SU-DHL-6 (cell line): Measurements from ENCODE around the gene CDH23.

Experiments
- CTCF ChIP-seq: fragments of 200-600 bp; sonication (generic); IDR thresholded peaks from one replicate; pipeline ENCODE4 v1.5.1; 2017; ENCODE audit warnings: antibody characterized with exemption, mild to moderate bottlenecking, low read length, moderate library complexity; ENCODE audit not compliant: insufficient read depth, poor library complexity, severe bottlenecking
- EZH2phosphoT487 ChIP-seq: fragments of 200-600 bp; sonication (generic), shearing (Covaris generic); conservative IDR thresholded peaks from 2 replicates; pipeline ENCODE4 v1.6.1; 2018; ENCODE audit warnings: mild to moderate bottlenecking, antibody characterized with exemption, low read length, moderate library complexity, mixed read lengths

- TF ChIP-seq CTCF (no peak), EZH2phosphoT487 (no peak)
Observed at GRCh38 chr10:71368176-71368575, 28.5 kb upstream of the CDH23 start.
